ENCODE data around the gene ERP27.

Gene ERP27

GRCh38 chr12:14956905-14957304, 18.6 kb upstream of the ERP27 start:
- no peak for TF ChIP-seq CTCF (IDR thresholded peaks at IDR 0.05; ENCODE audit: extremely low read depth, missing control alignments)
- no peak for DNase-seq (ENCODE audit: low spot score)

- no peak for TF ChIP-seq CTCF (IDR thresholded peaks at IDR 0.05; ENCODE audit: extremely low read depth, missing control alignments)
- peak; percentile 15 for DNase-seq (ENCODE audit: low spot score)
Observed at GRCh38 chr12:14956024-14956891, 17.9 kb upstream of the ERP27 start.

GRCh38 chr12:14954269-14954668, 15.9 kb upstream of the ERP27 start:
- TF ChIP-seq CTCF (IDR thresholded peaks at IDR 0.05; ENCODE audit: extremely low read depth, missing control alignments) = no peak
- DNase-seq (ENCODE audit: low spot score) = no peak

GRCh38 chr12:14953752-14954151, 15.4 kb upstream of the ERP27 start:
- TF ChIP-seq CTCF (IDR thresholded peaks at IDR 0.05; ENCODE audit: extremely low read depth, missing control alignments) = no peak
- DNase-seq (ENCODE audit: low spot score) = no peak

GRCh38 chr12:14952299-14952921, 14.1 kb upstream of the ERP27 start:
- no peak for TF ChIP-seq CTCF (IDR thresholded peaks at IDR 0.05; ENCODE audit: extremely low read depth, missing control alignments)
- DNase-seq (ENCODE audit: low spot score) = peak; percentile 33

GRCh38 chr12:14951851-14952250, 13.5 kb upstream of the ERP27 start:
- no peak for TF ChIP-seq CTCF (IDR thresholded peaks at IDR 0.05; ENCODE audit: extremely low read depth, missing control alignments)
- no peak for DNase-seq (ENCODE audit: low spot score)

- TF ChIP-seq CTCF (IDR thresholded peaks at IDR 0.05; ENCODE audit: extremely low read depth, missing control alignments) = no peak
- DNase-seq (ENCODE audit: low spot score) = no peak
Observed at GRCh38 chr12:14950982-14951746, 12.8 kb upstream of the ERP27 start.

Measured in GM20000 (cell line).